HL-60/S4 treated with phorbol 12-myristate 13-acetate at 8.2 ng/mL for 4 days and 3 days (cell line): ENCODE measurements around the gene TCF7L1.

Source experiments
- in situ Hi-C: fragments of 300-500 bp; cut with MboI; formaldehyde crosslinking; loops from 2 replicates; pipeline ENCODE4 v1.15.0; 2022; ENCODE audit warnings: low sequenced_read_pairs

TCF7L1 gene

GRCh38 chr2:85247610-85248009, 114.4 kb downstream of the TCF7L1 start:
- in situ Hi-C loops: no loop called here

- in situ Hi-C loops: no loop called here
Observed at GRCh38 chr2:85248773-85249509, 115.7 kb downstream of the TCF7L1 start.

- in situ Hi-C loops: loop anchor here (25.0 kb wide), 1 partner anchor 763 kb away; no protein-coding TSS in a partner anchor
Observed at GRCh38 chr2:85250045-85250444, 116.9 kb downstream of the TCF7L1 start.

- in situ Hi-C loops: loop anchor here (25.0 kb wide), 1 partner anchor 764 kb away; no protein-coding TSS in a partner anchor
Observed at GRCh38 chr2:85251070-85251616, 118.0 kb downstream of the TCF7L1 start.

- in situ Hi-C loops: loop anchor here (25.0 kb wide), 1 partner anchor 767 kb away; no protein-coding TSS in a partner anchor
Observed at GRCh38 chr2:85253890-85254289, 120.7 kb downstream of the TCF7L1 start.

GRCh38 chr2:85254540-85255300, 121.5 kb downstream of the TCF7L1 start:
- in situ Hi-C loops: loop anchor here (25.0 kb wide), 1 partner anchor 767 kb away; no protein-coding TSS in a partner anchor

- in situ Hi-C loops: loop anchor here (25.0 kb wide), 1 partner anchor 768 kb away; no protein-coding TSS in a partner anchor
Observed at GRCh38 chr2:85255456-85255812, 122.2 kb downstream of the TCF7L1 start.

- in situ Hi-C loops: loop anchor here (25.0 kb wide), 1 partner anchor 769 kb away; no protein-coding TSS in a partner anchor
Observed at GRCh38 chr2:85255813-85256594, 122.8 kb downstream of the TCF7L1 start.

- in situ Hi-C loops: loop anchor here (25.0 kb wide), 1 partner anchor 770 kb away; no protein-coding TSS in a partner anchor
Observed at GRCh38 chr2:85257359-85257969, 124.3 kb downstream of the TCF7L1 start.

- in situ Hi-C loops: loop anchor here (25.0 kb wide), 1 partner anchor 771 kb away; no protein-coding TSS in a partner anchor
Observed at GRCh38 chr2:85257970-85258605, 124.9 kb downstream of the TCF7L1 start.

GRCh38 chr2:85259101-85259590, 126.0 kb downstream of the TCF7L1 start:
- in situ Hi-C loops: loop anchor here (25.0 kb wide), 1 partner anchor 772 kb away; no protein-coding TSS in a partner anchor

- in situ Hi-C loops: loop anchor here (25.0 kb wide), 1 partner anchor 773 kb away; no protein-coding TSS in a partner anchor
Observed at GRCh38 chr2:85259879-85260278, 126.7 kb downstream of the TCF7L1 start.

GRCh38 chr2:85263591-85263990, 130.4 kb downstream of the TCF7L1 start:
- in situ Hi-C loops: loop anchor here (25.0 kb wide), 1 partner anchor 776 kb away; no protein-coding TSS in a partner anchor

GRCh38 chr2:85264471-85264870, 131.3 kb downstream of the TCF7L1 start:
- in situ Hi-C loops: loop anchor here (25.0 kb wide), 1 partner anchor 777 kb away; no protein-coding TSS in a partner anchor

GRCh38 chr2:85265304-85265703, 132.1 kb downstream of the TCF7L1 start:
- in situ Hi-C loops: loop anchor here (25.0 kb wide), 1 partner anchor 778 kb away; no protein-coding TSS in a partner anchor

- in situ Hi-C loops: loop anchor here (25.0 kb wide), 1 partner anchor 779 kb away; no protein-coding TSS in a partner anchor
Observed at GRCh38 chr2:85266146-85267041, 133.2 kb downstream of the TCF7L1 start.

GRCh38 chr2:85269959-85270358, 136.8 kb downstream of the TCF7L1 start:
- in situ Hi-C loops: loop anchor here (25.0 kb wide), 1 partner anchor 783 kb away; no protein-coding TSS in a partner anchor

- in situ Hi-C loops: loop anchor here (25.0 kb wide), 1 partner anchor 785 kb away; no protein-coding TSS in a partner anchor
Observed at GRCh38 chr2:85272357-85272756, 139.2 kb downstream of the TCF7L1 start.
